Kidney (tissue), 14 donors: ENCODE results near the gene CERS1. TPM values are rescaled to one million over a fixed set of nuclear protein-coding genes. Genes with fewer than 3 reads are reported as not detected.

Experiments used
- DNase-seq, 5 donors: peaks; one replicate each; pipeline ENCODE4 v3.0.0-alpha.2; 2013 to 2020
- FAIRE-seq: peaks from 2 replicates; lab custom pipeline; 2012; peaks lifted over from hg19 to GRCh38; lab: Jason Lieb, UNC
- H3K27ac ChIP-seq, 2 donors: one replicate each; pipeline ENCODE4 v1.7.0; 2013; ENCODE audit warnings: low read depth in 2 of 2, low read length in 2 of 2, inconsistent platforms in 1 of 2
- H3K27me3 ChIP-seq: one replicate; pipeline ENCODE4 v1.7.1; 2013; ENCODE audit warnings: low read length, inconsistent platforms; ENCODE audit not compliant: control insufficient read depth, insufficient read depth
- H3K36me3 ChIP-seq, 3 donors: one replicate each; pipeline versions ENCODE4 v1.7.0 to v1.7.1; 2013; ENCODE audit warnings: low read length in 3 of 3, control low read depth in 1 of 3, inconsistent platforms in 1 of 3; ENCODE audit not compliant: insufficient read depth in 3 of 3, control insufficient read depth in 2 of 3
- H3K4me1 ChIP-seq, 3 donors: one replicate each; pipeline versions ENCODE4 v1.7.0 to v1.7.1; 2013; ENCODE audit warnings: low read length in 3 of 3, inconsistent platforms in 1 of 3, low read depth in 1 of 3; ENCODE audit not compliant: control insufficient read depth in 2 of 3, insufficient read depth in 2 of 3
- H3K4me3 ChIP-seq, 3 donors: one replicate each; pipeline versions ENCODE4 v1.7.0 to v1.8.1; 2013; ENCODE audit warnings: low read length in 3 of 3, control low read depth in 1 of 3, inconsistent platforms in 1 of 3
- H3K9ac ChIP-seq, 3 donors: one replicate each; pipeline versions ENCODE4 v1.7.0 to v1.7.1; 2013; ENCODE audit warnings: low read length in 3 of 3, control low read depth in 1 of 3, inconsistent platforms in 1 of 3
- H3K9me3 ChIP-seq, 3 donors: one replicate each; pipeline versions ENCODE4 v1.7.0 to v1.7.1; 2013; ENCODE audit warnings: low read length in 3 of 3, control low read depth in 1 of 3, inconsistent platforms in 1 of 3; ENCODE audit not compliant: control insufficient read depth in 2 of 3, insufficient read depth in 1 of 3
- CTCF ChIP-seq: IDR thresholded peaks from 3 replicates; pipeline ENCODE4 v1.5.1; 2012; ENCODE audit warnings: mild to moderate bottlenecking, moderate library complexity, borderline replicate concordance; ENCODE audit not compliant: insufficient read depth; ENCODE audit errors: extremely low read depth
- intact Hi-C: fragments of 100-400 bp; cut with DNase I; formaldehyde crosslinking; loops from one replicate; pipeline ENCODE4 v1.11.1; 2022
- polyA plus RNA-seq: library from polyadenylated mRNA; stranded (reverse); fragments of 350-450 nt; fragmentation: Illumina TruSeq; extraction: RNeasy Lipid Tissue Mini Kit (QIAGEN cat#74804); gene quantifications from one replicate; pipeline ENCODE4 v1.2.3, GENCODE V29; 2014; ENCODE audit warnings: low read depth, low replicate concordance; ENCODE audit not compliant: insufficient read depth
- total RNA-seq: library from RNA; stranded (reverse); fragmentation: NEBNext Ultra II Directional; extraction: Animal tissue kit (Norgen Biotek cat#: 25700); gene quantifications from one replicate; pipeline ENCODE4 v1.2.1, GENCODE V29; 2021
- donor health status: control.
- donor health status: control.
- donor health status: control.
- donor health status: control.
- donor health status: control.
- donor health status: DM: yes; HTN: yes; CAD: no.
- donor health status: Normal renal cell carcinoma (clear cell type).

Gene CERS1
- total and polyA plus RNA-seq, 2 donors from 2014 or later, result 0.50 TPM; not detected in 1

GRCh38 chr19:18862976-18863842 is 32.7 kb downstream of the CERS1 start:
- FAIRE-seq (no peak), DNase-seq (no peak)
- Histone ChIP-seq H3K4me3 (no peak overlapping the region), H3K27ac (no peak overlapping the region), H3K27me3 (no peaks in the 10 kb centered on the region), H3K36me3 (peaks cover 5 to 82% (median 27%) of the 10 kb centered on the region in 3 donors), H3K9me3 (no peaks in the 10 kb centered on the region), H3K4me1 (no peaks in the 10 kb centered on the region), H3K9ac (no peak overlapping the region)
- intact Hi-C loops, result no loop called here
- no peak for TF ChIP-seq CTCF

GRCh38 chr19:18861917-18862316 is 34.0 kb downstream of the CERS1 start:
- intact Hi-C loops, result no loop called here
- FAIRE-seq, result no peak

GRCh38 chr19:18861235-18861634 is 34.7 kb downstream of the CERS1 start:
- H3K4me1 ChIP-seq, result no peaks in the 10 kb centered on the region
- no peak overlapping the region for H3K27ac ChIP-seq
- intact Hi-C loops, result no loop called here
- no peak overlapping the region for H3K4me3 ChIP-seq
- no peak for FAIRE-seq
- H3K27me3 ChIP-seq, result no peaks in the 10 kb centered on the region
- H3K9me3 ChIP-seq, result no peaks in the 10 kb centered on the region
- DNase-seq, result no peak
- H3K9ac ChIP-seq, result no peak overlapping the region
- H3K36me3 ChIP-seq, result peaks cover 7 to 87% (median 36%) of the 10 kb centered on the region in 3 donors
- no peak for TF ChIP-seq CTCF

More at GRCh38 chr19:18861917-18862316, 34.0 kb downstream of the CERS1 start:
- H3K9ac ChIP-seq, result no peak overlapping the region
- H3K4me3 ChIP-seq, result no peak overlapping the region
- no peak for DNase-seq
- H3K4me1 ChIP-seq, result no peaks in the 10 kb centered on the region
- peaks cover 7 to 84% (median 31%) of the 10 kb centered on the region in 3 donors for H3K36me3 ChIP-seq
- no peak for TF ChIP-seq CTCF
- H3K9me3 ChIP-seq, result no peaks in the 10 kb centered on the region
- H3K27me3 ChIP-seq, result no peaks in the 10 kb centered on the region
- H3K27ac ChIP-seq, result no peak overlapping the region
